Measurements from ENCODE around the gene KNCN.

The KNCN gene

GRCh38 chr1:46568461-46568891, 17.0 kb upstream of the KNCN start:
- no peak for DNase-seq (ENCODE audit: low spot score)

- no peak for DNase-seq (ENCODE audit: low spot score)
Observed at GRCh38 chr1:46563341-46563740, 11.9 kb upstream of the KNCN start.

- DNase-seq (ENCODE audit: low spot score) = no peak
Observed at GRCh38 chr1:46562498-46562897, 11.1 kb upstream of the KNCN start.

GRCh38 chr1:46558966-46559365, 7.5 kb upstream of the KNCN start:
- DNase-seq (ENCODE audit: low spot score) = no peak

- DNase-seq (ENCODE audit: low spot score) = no peak
Observed at GRCh38 chr1:46558141-46558963, 6.9 kb upstream of the KNCN start.

GRCh38 chr1:46557403-46557802, 6.0 kb upstream of the KNCN start:
- no peak for DNase-seq (ENCODE audit: low spot score)

GRCh38 chr1:46556822-46557221, 5.4 kb upstream of the KNCN start:
- DNase-seq (ENCODE audit: low spot score) = peak; percentile 88

- no peak for DNase-seq (ENCODE audit: low spot score)
Observed at GRCh38 chr1:46555826-46556619, 4.6 kb upstream of the KNCN start.

GRCh38 chr1:46554597-46555381, 3.3 kb upstream of the KNCN start:
- DNase-seq (ENCODE audit: low spot score) = no peak

- no peak for DNase-seq (ENCODE audit: low spot score)
Observed at GRCh38 chr1:46554236-46554596, 2.8 kb upstream of the KNCN start.

GRCh38 chr1:46553506-46553905, 2.1 kb upstream of the KNCN start:
- DNase-seq (ENCODE audit: low spot score) = no peak

GRCh38 chr1:46552357-46553237, 1.1 kb upstream of the KNCN start:
- no peak for DNase-seq (ENCODE audit: low spot score)

- no peak for DNase-seq (ENCODE audit: low spot score)
Observed at GRCh38 chr1:46550751-46551231, 656 bp downstream of the KNCN start.

- DNase-seq (ENCODE audit: low spot score) = no peak
Observed at GRCh38 chr1:46549697-46550681, 1.5 kb downstream of the KNCN start.

GRCh38 chr1:46547481-46548383, 3.7 kb downstream of the KNCN start:
- peak; percentile 71 for DNase-seq (ENCODE audit: low spot score)

- no peak for DNase-seq (ENCODE audit: low spot score)
Observed at GRCh38 chr1:46546210-46546609, 5.2 kb downstream of the KNCN start.

GRCh38 chr1:46545784-46546183, 5.7 kb downstream of the KNCN start:
- no peak for DNase-seq (ENCODE audit: low spot score)

- no peak for DNase-seq (ENCODE audit: low spot score)
Observed at GRCh38 chr1:46544561-46545240, 6.7 kb downstream of the KNCN start.
